HCT116 (cell line): ENCODE data around the gene TOP2B.

ENCODE experiments used
- EZH2 ChIP-seq: fragments of 200-600 bp; sonication (generic); IDR thresholded peaks from 2 replicates; pipeline ENCODE4 v1.6.1; 2017; ENCODE audit warnings: antibody characterized with exemption, mixed run types
- POLR2AphosphoS5 ChIP-seq: IDR thresholded peaks from 2 replicates; pipeline ENCODE4 v1.6.1; 2011; ENCODE audit warnings: mild to moderate bottlenecking, low read depth, low read length, moderate library complexity

DNA sequence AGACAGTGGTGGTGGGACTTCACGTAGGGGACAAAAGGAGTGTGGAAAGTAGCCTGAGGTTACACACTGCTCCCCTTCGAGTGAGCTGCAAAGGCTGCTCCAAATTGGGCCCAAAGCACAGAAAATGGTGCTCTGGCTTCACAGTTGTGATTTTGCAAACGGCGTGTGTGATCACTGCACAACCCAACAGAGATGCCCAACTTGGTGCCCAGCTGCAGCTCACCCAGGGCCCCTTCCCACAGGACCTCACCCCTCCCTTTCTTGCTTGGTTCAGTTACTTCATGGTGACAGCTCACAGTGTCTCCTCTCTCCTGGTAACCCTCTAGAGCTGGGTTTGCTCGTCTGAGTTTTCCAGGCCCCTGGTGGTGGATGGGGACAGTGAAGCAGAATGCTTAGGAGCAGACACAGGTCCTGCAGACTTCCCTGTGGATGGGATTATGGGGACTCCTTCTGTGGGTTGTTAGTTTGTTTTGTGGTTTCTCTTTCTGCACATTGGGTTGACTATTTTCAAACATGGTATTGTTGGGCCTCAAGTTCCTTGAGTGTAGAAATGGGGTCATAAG, 98.3 kb downstream of the TOP2B start:
- TF ChIP-seq EZH2 (no peak), POLR2AphosphoS5 (no peak)
